ENCODE data around the gene F3. TPM values are rescaled to one million over a fixed set of nuclear protein-coding genes. Genes with fewer than 3 reads are reported as not detected.
"Not testable (repeated sequence)": the region's sequence is repeated elsewhere in the genome, so short reads cannot be mapped to it uniquely, and the experiment has no call there.

Gene F3
- polyA plus RNA-seq, 1 of the 3 experiments (the other 2 are of a cell fraction): 1.8 TPM

DNA sequence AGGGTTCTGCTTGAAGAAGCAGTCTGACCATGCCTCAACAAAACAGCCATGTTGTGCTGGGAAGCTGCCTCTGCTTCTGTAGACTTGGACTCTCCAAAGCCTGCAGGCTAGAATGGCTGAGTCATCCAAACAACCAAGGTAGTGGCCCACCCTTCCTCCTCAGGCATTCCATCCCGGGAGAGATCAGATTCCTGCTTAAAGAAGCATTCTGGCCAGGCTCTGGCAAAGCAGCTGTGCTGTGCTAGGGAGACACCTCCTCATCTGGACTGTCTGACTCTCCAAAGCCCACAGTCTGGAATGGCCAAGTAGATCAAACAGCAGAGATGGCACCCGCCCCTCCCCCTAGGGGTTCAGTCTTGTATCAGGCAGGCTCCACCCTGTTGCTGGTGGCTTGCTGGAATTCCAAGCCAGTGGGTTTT lies 38.3 kb upstream of the F3 start (continued):
- TF ChIP-seq REST (IDR thresholded peaks at IDR 0.05; ENCODE audit: low read depth, low read length): no peak
- TF ChIP-seq CTCF (IDR thresholded peaks at IDR 0.05): no peak
- no peak for TF ChIP-seq RFX5 (IDR thresholded peaks at IDR 0.05; ENCODE audit: low read length)
- TF ChIP-seq FOXJ3 (CRISPR knock-in tag; IDR thresholded peaks at IDR 0.05): no peak

GRCh38 chr1:94578856-94579255 lies 37.3 kb upstream of the F3 start:
- no peaks in the 10 kb centered on the region for H4K20me1 ChIP-seq (ENCODE audit: insufficient read depth)
- no peak for TF ChIP-seq CTCF (IDR thresholded peaks at IDR 0.05)
- peaks cover 0 to 7% of the 10 kb centered on the region in 2 experiments; a peak in 2 of 4 replicates for H3K4me1 ChIP-seq (ENCODE audit: control insufficient read depth in 1 of 2, insufficient read depth in 2 of 2, low read depth in 1 of 2, low read length in 1 of 2)
- H3K9me3 ChIP-seq: 0 out of 2 replicates have a peak, but pooled peaks cover 3% of the 10 kb centered on the region
- H3F3A ChIP-seq (replicated peaks; ENCODE audit: insufficient read depth): no peaks in the 10 kb centered on the region
- DNase-seq: no peak
- no peak overlapping the region for H3K4me2 ChIP-seq
- H3K27ac ChIP-seq (ENCODE audit: low read depth in 2 of 2, low read length in 1 of 2): no peak overlapping the region
- H3K27me3 ChIP-seq (ENCODE audit: insufficient read depth): no peaks in the 10 kb centered on the region
- no peak overlapping the region for H3K9ac ChIP-seq
- no peak overlapping the region for H2AFZ ChIP-seq (ENCODE audit: low read depth)
- H3K4me3 ChIP-seq (ENCODE audit: low read depth in 2 of 2, low read length in 1 of 2): no peak overlapping the region
- 49% methylated on average over 2 of the region's 2 CpGs for WGBS (ENCODE audit: low lambda C conversion rate)
- ChIA-PET CTCF (no interaction called here), POLR2A (no interaction called here)
- H3K79me2 ChIP-seq (ENCODE audit: insufficient read depth): no peaks in the 10 kb centered on the region
- no peaks in the 10 kb centered on the region for H3K9me2 ChIP-seq
- H3K36me3 ChIP-seq (replicated peaks in 1 of 2; ENCODE audit: control insufficient read depth in 1 of 2, insufficient read depth in 2 of 2, low read length in 1 of 2): no peaks in the 10 kb centered on the region

GRCh38 chr1:94573917-94574316 lies 32.4 kb upstream of the F3 start:
- CTCF ChIA-PET: interaction anchor here (0.8 kb wide), 1 partner anchor 48 kb away, joined by 3 read pairs; no protein-coding TSS in a partner anchor
- H3F3A ChIP-seq (replicated peaks; ENCODE audit: insufficient read depth); H3K4me2 ChIP-seq; H2AFZ ChIP-seq (ENCODE audit: low read depth); H3K27ac ChIP-seq (ENCODE audit: low read depth in 2 of 2, low read length in 1 of 2); H3K36me3 ChIP-seq (replicated peaks in 1 of 2; ENCODE audit: control insufficient read depth in 1 of 2, insufficient read depth in 2 of 2, low read length in 1 of 2); H3K4me1 ChIP-seq (ENCODE audit: control insufficient read depth in 1 of 2, insufficient read depth in 2 of 2, low read depth in 1 of 2, low read length in 1 of 2); H3K9me2 ChIP-seq; H3K27me3 ChIP-seq (ENCODE audit: insufficient read depth); DNase-seq; H3K9ac ChIP-seq; POLR2A ChIA-PET; H3K79me2 ChIP-seq (ENCODE audit: insufficient read depth); H3K4me3 ChIP-seq (ENCODE audit: low read depth in 2 of 2, low read length in 1 of 2); H4K20me1 ChIP-seq (ENCODE audit: insufficient read depth); H3K9me3 ChIP-seq: not testable (repeated sequence)
